B cell (primary cell): ENCODE measurements around the gene LRRC14B. TPM values are rescaled to one million over a fixed set of nuclear protein-coding genes. Genes with fewer than 3 reads are reported as not detected.

Source experiments
- polyA plus RNA-seq: library from polyadenylated mRNA; depleted of rRNA; stranded (reverse); fragments of >200 nt; gene quantifications from 2 replicates; pipeline ENCODE4 v1.2.3, GENCODE V29; 2012
- small RNA-seq: library from RNA; depleted of rRNA; stranded (forward); fragments of <200 nt; gene quantifications from one replicate; pipeline ENCODE3, GENCODE V24; 2012; ENCODE audit warnings: low replicate concordance, low read depth; ENCODE audit not compliant: insufficient read length
- total RNA-seq, 2 donors: library from RNA; stranded (reverse); fragments of 120-200 nt in 1 of 2; gene quantifications; 1 replicate in 1 of 2; 2 replicates in 1 of 2; pipeline versions ENCODE4 v1.2.3 to v1.2.4, GENCODE V29; 2013 to 2022

Gene LRRC14B
- total and polyA plus RNA-seq, 2 donors (not counting 1 experiment from before 2014, with no cell fraction given) = 0.06 TPM; not detected in 1

Small RNAs within 50 kb of the gene (small RNA-seq; reads per million reads assigned to genes)
- gene RF00019 = not detected

Other genes starting within 250 kb of the LRRC14B start
- gene PLEKHG4B, start 99.3 kb upstream of the LRRC14B start, total RNA-seq = 0.10 TPM in 1 of 2 replicates, not detected in the other
- gene PLEKHG4B, start 99.3 kb upstream of the LRRC14B start, polyA plus RNA-seq = 0.10 TPM in 1 of 2 replicates, not detected in the other
- 7.8 and 8.7 TPM in 2 replicates for gene CCDC127, start 26.7 kb downstream of the LRRC14B start, total RNA-seq
- gene CCDC127, start 26.7 kb downstream of the LRRC14B start, polyA plus RNA-seq = 1.4 and 1.8 TPM in 2 replicates
- 137 and 143 TPM in 2 replicates for gene SDHA, start 26.8 kb downstream of the LRRC14B start, total RNA-seq
- gene SDHA, start 26.8 kb downstream of the LRRC14B start, polyA plus RNA-seq = 77.2 and 94.2 TPM in 2 replicates
- gene PDCD6, start 80.2 kb downstream of the LRRC14B start, total RNA-seq = 114 and 120 TPM in 2 replicates
- 139 and 162 TPM in 2 replicates for gene PDCD6, start 80.2 kb downstream of the LRRC14B start, polyA plus RNA-seq
- 1.7 and 1.8 TPM in 2 replicates for gene AHRR, start 130.2 kb downstream of the LRRC14B start, total RNA-seq
- gene AHRR, start 130.2 kb downstream of the LRRC14B start, polyA plus RNA-seq = 0.13 and 0.23 TPM in 2 replicates